ENCODE measurements around the gene AMPD2. TPM values are rescaled to one million over a fixed set of nuclear protein-coding genes. Genes with fewer than 3 reads are reported as not detected.

The AMPD2 gene
- total RNA-seq, 1 donor from 2014 or later, result 93.2 TPM

GRCh38 chr1:109616391-109616790, 3.2 kb upstream of the AMPD2 start:
- intact Hi-C loops (cut with micrococcal nuclease), result loop anchor here (10.0 kb wide), 1 partner anchor 372 kb away; the partner anchor contains the start of gene CELSR2

- intact Hi-C loops (cut with micrococcal nuclease), result loop anchor here (10.0 kb wide), 1 partner anchor 373 kb away; the partner anchor contains the start of gene CELSR2
These were observed 2.3 kb upstream of the AMPD2 start for GRCh38 chr1:109617291-109617801.

- intact Hi-C loops (cut with micrococcal nuclease), result loop anchor here (1.0 to 10.0 kb wide), 4 partner anchors 21 to 374 kb away; partner anchors contain the start of genes CELSR2, GNAI3 and PSMA5
These were observed 719 bp upstream of the AMPD2 start for GRCh38 chr1:109618661-109619575.

GRCh38 chr1:109620401-109620791, 759 bp downstream of the AMPD2 start:
- intact Hi-C loops (cut with micrococcal nuclease), result loop anchor here (1.0 to 2.0 kb wide), 9 partner anchors 36 to 718 kb away; partner anchors contain the start of genes AHCYL1, ATXN7L2, CYB561D1 and GSTM1

GRCh38 chr1:109620841-109621286, 1.2 kb downstream of the AMPD2 start:
- intact Hi-C loops (cut with micrococcal nuclease), result loop anchor here (1.0 to 2.0 kb wide), 9 partner anchors 36 to 718 kb away; partner anchors contain the start of genes AHCYL1, ATXN7L2, CYB561D1 and GSTM1

GRCh38 chr1:109621379-109622136, 1.9 kb downstream of the AMPD2 start:
- intact Hi-C loops (cut with micrococcal nuclease), result loop anchor here (2.0 kb wide), 7 partner anchors 35 to 717 kb away; partner anchors contain the start of genes AHCYL1, CYB561D1, GSTM1 and GSTM3

GRCh38 chr1:109622137-109622892, 2.7 kb downstream of the AMPD2 start:
- intact Hi-C loops (cut with micrococcal nuclease), result no loop called here

GRCh38 chr1:109622895-109623294, 3.3 kb downstream of the AMPD2 start:
- intact Hi-C loops (cut with micrococcal nuclease), result no loop called here

- intact Hi-C loops (cut with micrococcal nuclease), result no loop called here
These were observed 4.0 kb downstream of the AMPD2 start for GRCh38 chr1:109623601-109624161.

- intact Hi-C loops (cut with micrococcal nuclease), result no loop called here
These were observed 4.8 kb downstream of the AMPD2 start for GRCh38 chr1:109624201-109625010.

GRCh38 chr1:109625176-109625575, 5.5 kb downstream of the AMPD2 start:
- intact Hi-C loops (cut with micrococcal nuclease), result no loop called here

GRCh38 chr1:109625601-109626560, 6.2 kb downstream of the AMPD2 start:
- intact Hi-C loops (cut with micrococcal nuclease), result no loop called here

- intact Hi-C loops (cut with micrococcal nuclease), result no loop called here
These were observed 7.2 kb downstream of the AMPD2 start for GRCh38 chr1:109626682-109627408.

GRCh38 chr1:109627692-109628399, 8.2 kb downstream of the AMPD2 start:
- intact Hi-C loops (cut with micrococcal nuclease), result no loop called here

- intact Hi-C loops (cut with micrococcal nuclease), result loop anchor here (1.0 kb wide), 1 partner anchor 82 kb away; no protein-coding TSS in a partner anchor
These were observed 9.1 kb downstream of the AMPD2 start for GRCh38 chr1:109628540-109629321.

Measured in T-helper 1 cell treated with Interleukin-12 subunit alpha and Interleukin-12 subunit beta and Interleukin-4 antibody, amounts not matched to agents 30 ng/mL and 1 ng/mL, for 36 hours (primary cell).